Heart left ventricle (tissue), 16 donors: ENCODE data around the gene N4BP2L1. TPM values are rescaled to one million over a fixed set of nuclear protein-coding genes. Genes with fewer than 3 reads are reported as not detected.
"Not testable (repeated sequence)": the region's sequence is repeated elsewhere in the genome, so short reads cannot be mapped to it uniquely, and the experiment has no call there.

Experiments
- ATAC-seq, 4 donors: fragments of 200-7000 bp; cut with Tn5 transposase; one replicate each; pipeline ENCODE4 v1.9.1; 2020 to 2022; ENCODE audit warnings: moderate library complexity in 4 of 4, mild to moderate bottlenecking in 3 of 4, moderate number of reproducible peaks in 1 of 4
- DNase-seq, 5 donors: peaks; one replicate each; pipeline ENCODE4 v3.0.0-alpha.2; 2020
- H3K27ac ChIP-seq, 12 donors: fragments of 200-600 bp; sonication (generic) in 4 of 12; one replicate each; pipeline versions ENCODE4 v1.5.0 to v1.8.0; 2016 to 2022; ENCODE audit warnings: mild to moderate bottlenecking in 2 of 12
- H3K27me3 ChIP-seq, 9 donors: fragments of 200-600 bp; sonication (generic) in 2 of 9; one replicate each; pipeline versions ENCODE4 v1.5.1 to v1.8.0; 2016 to 2022; ENCODE audit warnings: mild to moderate bottlenecking in 3 of 9
- H3K36me3 ChIP-seq, 9 donors: fragments of 200-600 bp; sonication (generic) in 2 of 9; one replicate each; pipeline versions ENCODE4 v1.5.0 to v1.8.0; 2018 to 2022; ENCODE audit warnings: mild to moderate bottlenecking in 2 of 9
- H3K4me1 ChIP-seq, 12 donors: fragments of 200-600 bp; sonication (generic) in 4 of 12; one replicate each; pipeline versions ENCODE4 v1.5.0 to v1.8.0; 2016 to 2022; ENCODE audit warnings: mild to moderate bottlenecking in 3 of 12
- H3K4me3 ChIP-seq, 12 donors: fragments of 200-600 bp; sonication (generic) in 4 of 12; one replicate each; pipeline versions ENCODE4 v1.5.0 to v1.8.0; 2017 to 2022; ENCODE audit warnings: mild to moderate bottlenecking in 9 of 12, moderate library complexity in 4 of 12
- H3K9me3 ChIP-seq, 12 donors: fragments of 200-600 bp; sonication (generic) in 4 of 12; one replicate each; pipeline versions ENCODE4 v1.5.0 to v1.8.0; 2016 to 2022; ENCODE audit warnings: mild to moderate bottlenecking in 1 of 12
- POLR2A ChIP-seq, 2 donors: fragments of 450-650 bp; IDR thresholded peaks; one replicate each; pipeline ENCODE4 v1.6.1; 2017; ENCODE audit warnings: antibody characterized with exemption in 2 of 2, mild to moderate bottlenecking in 2 of 2, moderate library complexity in 2 of 2
- WGBS, 4 donors: extraction: QIAGEN DNeasy Blood & Tissue Kit in 2 of 4; methylation state at CpG; one replicate each; pipeline versions ENCODE4 v1.1.5 to v1.1.7; 2013 to 2018; 5-methylcytosine and 5-hydroxymethylcytosine counted together
- intact Hi-C, 10 donors: fragments of 100-400 bp; cut with DNase I; formaldehyde crosslinking; loops; one replicate each; pipeline versions ENCODE4 v1.11.1 to v1.14.2; 2022
- polyA plus RNA-seq, 2 donors: library from polyadenylated mRNA; stranded (reverse); fragments of 200-250 nt; gene quantifications; one replicate each; pipeline ENCODE4 v1.2.3, GENCODE V29; 2013
- total RNA-seq, 9 donors: library from RNA; depleted of rRNA in 2 of 9; stranded (reverse); fragments of >200 nt in 2 of 9; fragmentation: NEBNext Ultra II Directional in 3 of 9; extraction: Animal tissue kit (Norgen Biotek cat#: 25700) in 3 of 9; gene quantifications; one replicate each; pipeline versions ENCODE4 v1.1.0 to v1.2.4, GENCODE V29; 2016 to 2023
- TF ChIP-seq, protein P1 (sequence below), 12 donors: fragments of 200-600 bp; sonication (generic) in 4 of 12; IDR thresholded peaks; one replicate each; pipeline versions ENCODE4 v1.5.0 to v1.8.0; 2018 to 2022; ENCODE audit warnings: antibody characterized with exemption in 12 of 12, mild to moderate bottlenecking in 5 of 12
- donor health status: ischemic (EF 13 %, LVEDD 7.1; RV severe dilation, severe dysfunction).
- donor health status: healthy with polysubstance abuse.
- donor health status: DM: no; HTN: yes; CAD: no.
- donor health status: DM: no; HTN: no; CAD: no.
- donor health status: ischemic (EF 25% LVEDD 6.9; RV normal size, moderate dysfunction).
- donor health status: ischemic (EF 25% LVEDD 5.7; RV mildly dilated, moderate dysfunction).
- donor health status: healthy.
- donor health status: DM: yes; HTN: yes; CAD: no.
- donor health status: ischemic (EF 35%, LVEDD 5.7; RV mildly dilated, moderate dysfunction).
- donor health status: nonischemic (EF 11% LVEDD 7.7; RV severe dilation, severe dysfunction).
- donor health status: DM: yes; HTN: yes; CAD: no.
- donor health status: PGD.
- donor health status: ischemic (EF 29% LVEDD 5.4; RV normal size, mild dysfunction).
- donor health status: nonischemic (EF 23%, LVEDD 6.1; RV moderate dilation, normal function).

Gene N4BP2L1
- total and polyA plus RNA-seq, 11 donors, result 2.1 to 14.8 (median 4.5) TPM

DNA sequence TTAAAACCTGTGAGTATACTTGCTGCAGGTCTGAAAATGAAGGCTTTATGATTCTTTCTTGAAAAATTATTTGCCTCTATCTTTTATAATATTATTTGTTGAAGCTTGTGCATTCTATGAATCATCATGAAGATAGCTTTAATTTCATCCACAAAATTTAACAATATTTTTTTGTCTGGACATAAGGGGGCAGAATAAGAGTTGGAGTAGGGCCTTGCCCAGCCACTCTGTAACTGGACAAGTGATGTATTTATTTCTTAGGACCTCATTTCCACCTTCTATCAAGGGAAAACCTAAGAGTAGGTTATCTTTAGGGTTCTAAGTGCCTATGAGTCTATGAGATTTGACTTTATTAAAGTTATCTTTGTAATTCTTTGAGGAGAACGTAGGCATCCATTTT is 49.9 kb downstream of the N4BP2L1 start:
- ATAC-seq (no peak), DNase-seq (no peak)
- 81 to 95% (median 92%) methylated on average over 1 of the region's 1 CpG for WGBS, 4 donors
- Histone ChIP-seq H3K4me1 (no peaks in the 10 kb centered on the region), H3K27me3 (no peaks in the 10 kb centered on the region), H3K9me3 (no peaks in the 10 kb centered on the region), H3K27ac (no peak overlapping the region), H3K36me3 (peaks cover 0 to 7% (median 0%) of the 10 kb centered on the region in 9 donors), H3K4me3 (no peak overlapping the region)
- intact Hi-C loops, result loop anchor here in 2 of 10 donors (2.0 to 5.0 kb wide), 2 partner anchors 203 to 264 kb away; no protein-coding TSS in a partner anchor
- TF ChIP-seq, protein P1, sequence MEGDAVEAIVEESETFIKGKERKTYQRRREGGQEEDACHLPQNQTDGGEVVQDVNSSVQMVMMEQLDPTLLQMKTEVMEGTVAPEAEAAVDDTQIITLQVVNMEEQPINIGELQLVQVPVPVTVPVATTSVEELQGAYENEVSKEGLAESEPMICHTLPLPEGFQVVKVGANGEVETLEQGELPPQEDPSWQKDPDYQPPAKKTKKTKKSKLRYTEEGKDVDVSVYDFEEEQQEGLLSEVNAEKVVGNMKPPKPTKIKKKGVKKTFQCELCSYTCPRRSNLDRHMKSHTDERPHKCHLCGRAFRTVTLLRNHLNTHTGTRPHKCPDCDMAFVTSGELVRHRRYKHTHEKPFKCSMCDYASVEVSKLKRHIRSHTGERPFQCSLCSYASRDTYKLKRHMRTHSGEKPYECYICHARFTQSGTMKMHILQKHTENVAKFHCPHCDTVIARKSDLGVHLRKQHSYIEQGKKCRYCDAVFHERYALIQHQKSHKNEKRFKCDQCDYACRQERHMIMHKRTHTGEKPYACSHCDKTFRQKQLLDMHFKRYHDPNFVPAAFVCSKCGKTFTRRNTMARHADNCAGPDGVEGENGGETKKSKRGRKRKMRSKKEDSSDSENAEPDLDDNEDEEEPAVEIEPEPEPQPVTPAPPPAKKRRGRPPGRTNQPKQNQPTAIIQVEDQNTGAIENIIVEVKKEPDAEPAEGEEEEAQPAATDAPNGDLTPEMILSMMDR (IDR thresholded peaks at IDR 0.05), result peak in 3 of 12 donors; percentile 11 to 32 (median 21)
- TF ChIP-seq POLR2A (IDR thresholded peaks at IDR 0.05), result no peak

DNA sequence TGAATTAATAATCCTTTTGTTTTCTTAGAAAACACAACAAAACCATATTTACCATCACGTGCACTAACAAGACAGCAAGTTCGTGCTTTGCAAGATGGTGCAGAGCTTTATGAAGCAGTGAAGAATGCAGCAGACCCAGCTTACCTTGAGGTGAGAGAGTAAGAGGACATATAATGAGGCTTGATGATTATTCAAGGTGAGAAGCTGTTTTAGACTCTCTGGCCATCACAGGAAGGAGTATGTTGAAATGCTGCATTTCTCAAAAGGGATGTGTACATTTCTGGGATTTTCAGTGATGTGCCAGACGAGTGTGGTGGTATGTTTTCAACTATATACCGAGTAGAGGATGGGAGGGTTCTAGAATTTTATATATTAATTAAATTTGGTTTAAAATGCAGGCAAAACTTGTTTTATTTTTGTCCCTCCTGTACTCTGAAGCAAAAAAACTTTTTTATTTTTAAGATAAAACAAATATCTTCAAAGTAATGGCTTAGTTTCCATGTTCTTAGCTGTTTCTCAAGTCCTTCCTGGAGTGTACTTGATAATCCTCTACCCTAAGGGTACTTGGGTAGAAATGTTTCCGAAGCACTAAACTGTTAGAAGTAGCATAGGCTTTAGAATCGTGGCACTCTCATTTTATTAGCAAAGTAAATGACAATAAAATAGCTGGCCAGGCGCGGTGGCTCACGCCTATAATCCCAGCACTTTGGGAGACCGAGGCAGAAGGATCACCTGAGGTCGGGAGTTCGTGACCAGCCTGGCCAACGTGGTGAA is 51.1 kb downstream of the N4BP2L1 start:
- no peaks in the 10 kb centered on the region for H3K4me1 ChIP-seq
- H3K36me3 ChIP-seq, result peaks cover 0 to 7% (median 0%) of the 10 kb centered on the region in 9 donors
- H3K27me3 ChIP-seq, result no peaks in the 10 kb centered on the region
- no peak overlapping the region for H3K4me3 ChIP-seq
- intact Hi-C loops, result loop anchor here in 1 of 10 donors (5.0 kb wide), 1 partner anchor 265 kb away; no protein-coding TSS in a partner anchor
- H3K9me3 ChIP-seq, result no peaks in the 10 kb centered on the region
- no peak overlapping the region for H3K27ac ChIP-seq
- 87 to 96% (median 95%) methylated on average over 13 of the region's 13 CpGs for WGBS, 4 donors
- TF ChIP-seq POLR2A (IDR thresholded peaks at IDR 0.05), result no peak
- TF ChIP-seq, protein P1 (IDR thresholded peaks at IDR 0.05), result no peak
- no peak for ATAC-seq
- no peak for DNase-seq

DNA sequence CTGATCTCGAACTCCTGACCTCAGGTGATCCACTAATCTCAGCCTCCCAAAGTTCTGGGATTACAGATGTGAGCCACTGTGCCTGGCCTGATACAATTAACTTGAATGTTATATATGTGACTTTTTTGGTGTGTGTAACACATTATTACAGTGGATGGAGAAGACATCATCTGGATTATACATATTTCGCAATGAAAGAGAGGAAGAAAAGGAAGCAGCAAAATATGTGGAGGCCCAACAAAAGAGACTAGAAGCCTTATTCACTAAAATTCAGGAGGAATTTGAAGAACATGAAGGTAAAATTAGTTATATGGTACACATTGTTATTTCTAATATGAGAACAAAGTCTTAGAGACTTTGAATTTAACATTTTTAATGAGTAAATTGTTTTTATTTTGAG is 57.1 kb downstream of the N4BP2L1 start:
- DNase-seq, result no peak
- Histone ChIP-seq H3K4me1 (no peaks in the 10 kb centered on the region), H3K9me3 (no peaks in the 10 kb centered on the region), H3K36me3 (no peaks in the 10 kb centered on the region), H3K4me3 (no peak overlapping the region), H3K27me3 (no peaks in the 10 kb centered on the region), H3K27ac (no peak overlapping the region)
- 96 to 100% (median 97%) methylated on average over 2 of the region's 2 CpGs for WGBS, 4 donors
- intact Hi-C loops, result no loop called here
- no peak for ATAC-seq
- TF ChIP-seq, protein P1 (IDR thresholded peaks at IDR 0.05), result no peak
- TF ChIP-seq POLR2A (IDR thresholded peaks at IDR 0.05), result no peak

DNA sequence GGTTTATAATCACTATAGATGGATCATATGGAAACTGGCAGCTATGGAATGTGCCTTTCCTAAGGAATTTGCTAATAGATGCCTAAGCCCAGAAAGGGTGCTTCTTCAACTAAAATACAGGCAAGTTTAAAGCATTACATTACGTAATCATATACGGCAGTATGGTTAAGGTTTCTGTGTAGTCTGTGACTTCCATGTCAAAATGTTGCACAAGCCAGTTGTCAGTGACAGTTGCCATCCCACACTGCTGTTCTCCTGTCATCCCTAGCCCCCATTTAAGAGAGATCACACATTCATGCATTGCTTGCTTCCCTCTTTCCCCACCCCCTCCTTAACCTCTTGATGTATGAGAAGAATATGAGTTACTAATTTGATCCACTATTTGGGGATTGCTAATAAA is 65.4 kb downstream of the N4BP2L1 start:
- Histone ChIP-seq H3K4me3 (no peak overlapping the region), H3K4me1 (no peaks in the 10 kb centered on the region), H3K9me3 (peaks cover 0 to 8% (median 0%) of the 10 kb centered on the region in 12 donors), H3K36me3 (no peaks in the 10 kb centered on the region), H3K27ac (no peak overlapping the region), H3K27me3 (no peaks in the 10 kb centered on the region)
- TF ChIP-seq POLR2A (IDR thresholded peaks at IDR 0.05), result no peak
- TF ChIP-seq, protein P1 (IDR thresholded peaks at IDR 0.05), result no peak
- no peak for DNase-seq
- intact Hi-C loops, result no loop called here
- WGBS, 4 donors, result 91 to 98% (median 92%) methylated on average over 2 of the region's 2 CpGs
- ATAC-seq, result no peak

DNA sequence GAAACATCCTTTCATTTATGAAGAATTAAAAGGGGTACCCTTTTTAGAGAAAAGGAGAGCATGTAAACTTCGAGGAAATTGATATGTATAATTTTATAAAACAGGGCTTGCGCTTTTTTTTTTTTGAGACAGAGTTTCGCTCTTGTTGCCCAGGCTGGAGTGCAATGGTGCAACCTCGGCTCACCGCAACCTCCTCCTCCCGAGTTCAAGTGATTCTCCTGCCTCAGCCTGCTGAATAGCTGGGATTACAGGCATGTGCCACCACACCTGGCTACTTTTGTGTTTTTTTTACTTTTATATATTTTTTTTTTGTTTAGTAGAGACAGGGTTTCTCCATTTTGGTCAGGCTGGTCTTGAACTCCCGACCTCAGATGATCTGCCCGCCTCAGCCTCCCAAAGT is 72.0 kb downstream of the N4BP2L1 start:
- H3K27me3 ChIP-seq, H3K27ac ChIP-seq, ATAC-seq, H3K4me1 ChIP-seq, DNase-seq, H3K9me3 ChIP-seq, intact Hi-C loops, H3K36me3 ChIP-seq, H3K4me3 ChIP-seq: not testable (repeated sequence)
- 95 to 98% (median 97%) methylated on average over 8 of the region's 8 CpGs for WGBS, 4 donors
